ENCODE results near the gene NEB. TPM values are rescaled to one million over a fixed set of nuclear protein-coding genes. Genes with fewer than 3 reads are reported as not detected.
A peak's percentile ranks its signal among the peaks of the same experiment; 100 is the strongest.

NEB gene
- total and polyA plus RNA-seq, 2 of the 4 experiments (the other 2 are of a cell fraction), result under 0.01 TPM; not detected in 1

DNA sequence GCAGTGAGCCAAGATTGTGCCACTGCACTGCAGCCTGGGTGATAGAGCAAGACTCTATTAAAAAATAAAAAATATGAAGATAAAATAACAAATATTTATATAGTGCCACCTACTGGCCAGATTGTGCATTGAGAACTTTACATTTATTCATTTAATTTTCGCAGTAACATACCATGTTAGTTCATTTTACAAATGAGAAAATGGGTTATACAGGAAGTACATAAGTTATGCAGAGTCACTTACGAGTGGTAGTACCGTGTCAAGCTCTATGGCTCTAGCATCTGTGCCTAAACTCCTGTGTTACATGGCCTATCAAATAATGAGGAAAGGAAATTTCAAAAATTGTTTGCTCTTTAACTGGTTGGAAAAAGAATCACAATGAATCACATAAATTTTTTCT lies 296.6 kb downstream of the NEB start:
- Histone ChIP-seq H3K9me1 (ENCODE audit: insufficient read depth, low read length) (no peaks in the 10 kb centered on the region), H3K23ac (ENCODE audit: low read depth, low read length) (no peak overlapping the region), H3K9me3 (ENCODE audit: control insufficient read depth, insufficient read depth, low read length) (no peaks in the 10 kb centered on the region), H3K36me3 (ENCODE audit: control insufficient read depth, insufficient read depth, low read length) (peaks cover 30% of the 10 kb centered on the region), H3K27me3 (ENCODE audit: control insufficient read depth, insufficient read depth, low read length) (no peaks in the 10 kb centered on the region), H2AK9ac (replicated peaks; ENCODE audit: low read depth, low read length, poor library complexity) (no peak overlapping the region), H2BK5ac (ENCODE audit: low read depth, low read length, poor library complexity, severe bottlenecking) (no peak overlapping the region), H3K4me1 (ENCODE audit: control insufficient read depth, insufficient read depth, low read length) (no peaks in the 10 kb centered on the region), H2AK5ac (ENCODE audit: low read depth, low read length) (no peak overlapping the region; the same call in 1 of the 2 replicates), H3K4me3 (ENCODE audit: insufficient read depth, low read depth, low read length) (no peak overlapping the region), H3K9ac (ENCODE audit: low read depth, low read length) (no peak overlapping the region), H3K56ac (ENCODE audit: extremely low read depth, insufficient read depth, low read length) (no peak overlapping the region), H3K4me2 (ENCODE audit: low read depth, low read length) (no peak overlapping the region), H2BK120ac (ENCODE audit: low read depth, low read length) (no peak overlapping the region), H3K18ac (ENCODE audit: low read depth, low read length) (no peak overlapping the region), H4K20me1 (ENCODE audit: insufficient read depth, low read length) (no peaks in the 10 kb centered on the region), H4K5ac (ENCODE audit: low read depth, low read length) (no peak overlapping the region), H2AFZ (replicated peaks; ENCODE audit: low read length, poor library complexity) (no peak overlapping the region), H2BK20ac (ENCODE audit: low read depth, low read length) (no peak overlapping the region), H2BK15ac (ENCODE audit: low read depth, low read length) (no peak overlapping the region), H3K79me1 (ENCODE audit: low read depth in 1 of 2, low read length in 2 of 2) (peaks cover 10 to 11% of the 10 kb centered on the region in 2 experiments), H4K91ac (ENCODE audit: insufficient read depth, low read depth, low read length) (no peak overlapping the region), H3K27ac (ENCODE audit: insufficient read depth, low read length) (no peak overlapping the region), H3K14ac (replicated peaks; ENCODE audit: low read depth, low read length) (no peak overlapping the region), H3K4ac (ENCODE audit: low read depth, low read length) (no peak overlapping the region), H4K8ac (ENCODE audit: low read depth in 2 of 2, low read length in 2 of 2) (no peak overlapping the region)
- in situ Hi-C loops (cut with MboI; ENCODE audit: low sequenced_read_pairs) (loop anchor here (25.0 kb wide), 1 partner anchor 1850 kb away; the partner anchor contains the start of gene MMADHC), dilution Hi-C loops (cut with HindIII; ENCODE audit: low sequenced_read_pairs, unreplicated experiment) (no loop called here), intact Hi-C loops (cut with micrococcal nuclease) (loop anchor here (1.0 kb wide), 1 partner anchor 175 kb away; no protein-coding TSS in a partner anchor)
- ChIA-PET CTCF (interaction anchor here (0.9 to 1.1 kb wide), 2 partner anchors 20 to 199 kb away, joined by 3 to 4 read pairs; no protein-coding TSS in a partner anchor), POLR2A (ENCODE audit: unreplicated experiment) (no interaction called here)
- no CpG with 5 or more reads among the region's 3 CpGs for WGBS, 2 experiments (ENCODE audit: extremely low coverage in 2 of 2, insufficient read length in 1 of 2)
- ATAC-seq (ENCODE audit: low read depth), result peak; percentile 70; the same call in 1 of the 2 replicates
- DNase-seq, result peak; percentile 18
- no peak for TF ChIP-seq CEBPB (IDR thresholded peaks at IDR 0.05; ENCODE audit: low read depth, low read length)
- TF ChIP-seq, protein P1, sequence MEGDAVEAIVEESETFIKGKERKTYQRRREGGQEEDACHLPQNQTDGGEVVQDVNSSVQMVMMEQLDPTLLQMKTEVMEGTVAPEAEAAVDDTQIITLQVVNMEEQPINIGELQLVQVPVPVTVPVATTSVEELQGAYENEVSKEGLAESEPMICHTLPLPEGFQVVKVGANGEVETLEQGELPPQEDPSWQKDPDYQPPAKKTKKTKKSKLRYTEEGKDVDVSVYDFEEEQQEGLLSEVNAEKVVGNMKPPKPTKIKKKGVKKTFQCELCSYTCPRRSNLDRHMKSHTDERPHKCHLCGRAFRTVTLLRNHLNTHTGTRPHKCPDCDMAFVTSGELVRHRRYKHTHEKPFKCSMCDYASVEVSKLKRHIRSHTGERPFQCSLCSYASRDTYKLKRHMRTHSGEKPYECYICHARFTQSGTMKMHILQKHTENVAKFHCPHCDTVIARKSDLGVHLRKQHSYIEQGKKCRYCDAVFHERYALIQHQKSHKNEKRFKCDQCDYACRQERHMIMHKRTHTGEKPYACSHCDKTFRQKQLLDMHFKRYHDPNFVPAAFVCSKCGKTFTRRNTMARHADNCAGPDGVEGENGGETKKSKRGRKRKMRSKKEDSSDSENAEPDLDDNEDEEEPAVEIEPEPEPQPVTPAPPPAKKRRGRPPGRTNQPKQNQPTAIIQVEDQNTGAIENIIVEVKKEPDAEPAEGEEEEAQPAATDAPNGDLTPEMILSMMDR (conservative IDR thresholded peaks at IDR 0.05; ENCODE audit: low read depth, low read length), result peak; percentile 50
- 0 out of 2 replicates have a peak, but pooled peaks have one; percentile 18 for TF ChIP-seq RAD21 (IDR thresholded peaks at IDR 0.05; ENCODE audit: low read length)
- 0 out of 2 replicates have a peak, but pooled peaks have one; percentile 11 for TF ChIP-seq SMC3 (IDR thresholded peaks at IDR 0.05; ENCODE audit: low read depth, low read length)
- no TSS peak for BruUV-seq (replicated peaks)

Other genes starting within 250 kb of the NEB start
- gene ARL5A, start 93.9 kb upstream of the NEB start, total RNA-seq (2012; rRNA removed), result 45.5 and 89.2 TPM in 2 replicates
- 16.6 and 22.3 TPM in 2 replicates for gene ARL5A, start 93.9 kb upstream of the NEB start, polyA plus RNA-seq (2012; rRNA removed)

Measured in IMR-90 (cell line).